ENCODE results near the gene OR6C1.
A peak's percentile ranks its signal among the peaks of the same experiment; 100 is the strongest.
"Not testable (repeated sequence)": the region's sequence is repeated elsewhere in the genome, so short reads cannot be mapped to it uniquely, and the experiment has no call there.

The OR6C1 gene

GRCh38 chr12:55314043-55314442 lies at the start of gene OR6C1:
Gene OR6C1, plus strand, starts transcription at chr12:55314343. Its CDS starts 6,257 bp downstream, at chr12:55320600.
- DNase-seq (ENCODE audit: low read depth, low spot score) = no peak

- DNase-seq (ENCODE audit: low read depth, low spot score) = no peak
Measured at GRCh38 chr12:55280991-55281390, 33.2 kb upstream of the OR6C1 start.

GRCh38 chr12:55289999-55290398 lies 24.1 kb upstream of the OR6C1 start:
- DNase-seq (ENCODE audit: low read depth, low spot score) = no peak

GRCh38 chr12:55296469-55296868 lies 17.7 kb upstream of the OR6C1 start, which contains the start of gene OR6C6:
Gene OR6C6, minus strand, starts transcription at chr12:55296569. Its CDS starts 1,337 bp downstream, at chr12:55295232.
- no peak for DNase-seq (ENCODE audit: low read depth, low spot score)

GRCh38 chr12:55320201-55320600 lies 6.1 kb downstream of the OR6C1 start:
- no peak for DNase-seq (ENCODE audit: low read depth, low spot score)

GRCh38 chr12:55325801-55326200 lies 11.7 kb downstream of the OR6C1 start:
- not testable (repeated sequence) for DNase-seq (ENCODE audit: low read depth, low spot score)

GRCh38 chr12:55330446-55330845 lies 16.3 kb downstream of the OR6C1 start, which contains the start of gene OR6C3:
Gene OR6C3, plus strand, starts transcription at chr12:55330746. Its CDS starts 955 bp downstream, at chr12:55331701.
- no peak for DNase-seq (ENCODE audit: low read depth, low spot score)

- DNase-seq (ENCODE audit: low read depth, low spot score) = no peak
Measured at GRCh38 chr12:55336002-55336401, 21.9 kb downstream of the OR6C1 start.

- peak; percentile 81 for DNase-seq (ENCODE audit: low read depth, low spot score)
Measured at GRCh38 chr12:55355338-55355737, 41.2 kb downstream of the OR6C1 start.

- no peak for DNase-seq (ENCODE audit: low read depth, low spot score)
Measured at GRCh38 chr12:55362675-55363074, 48.5 kb downstream of the OR6C1 start, which contains the start of gene OR6C75. Gene OR6C75, plus strand, starts transcription at chr12:55362975. Its CDS starts 2,136 bp downstream, at chr12:55365111.

- DNase-seq (ENCODE audit: low read depth, low spot score) = no peak
Measured at GRCh38 chr12:55365086-55365485, 50.9 kb downstream of the OR6C1 start.
